Hippocampal formation (tissue), 2 donors: ENCODE results near the gene CLEC11A.

ENCODE experiments used
- DNase-seq, 2 donors: peaks; one replicate each; lab custom pipeline; 2025; lab: John Stamatoyannopoulos, UW

CLEC11A gene, protein sequence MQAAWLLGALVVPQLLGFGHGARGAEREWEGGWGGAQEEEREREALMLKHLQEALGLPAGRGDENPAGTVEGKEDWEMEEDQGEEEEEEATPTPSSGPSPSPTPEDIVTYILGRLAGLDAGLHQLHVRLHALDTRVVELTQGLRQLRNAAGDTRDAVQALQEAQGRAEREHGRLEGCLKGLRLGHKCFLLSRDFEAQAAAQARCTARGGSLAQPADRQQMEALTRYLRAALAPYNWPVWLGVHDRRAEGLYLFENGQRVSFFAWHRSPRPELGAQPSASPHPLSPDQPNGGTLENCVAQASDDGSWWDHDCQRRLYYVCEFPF

DNA sequence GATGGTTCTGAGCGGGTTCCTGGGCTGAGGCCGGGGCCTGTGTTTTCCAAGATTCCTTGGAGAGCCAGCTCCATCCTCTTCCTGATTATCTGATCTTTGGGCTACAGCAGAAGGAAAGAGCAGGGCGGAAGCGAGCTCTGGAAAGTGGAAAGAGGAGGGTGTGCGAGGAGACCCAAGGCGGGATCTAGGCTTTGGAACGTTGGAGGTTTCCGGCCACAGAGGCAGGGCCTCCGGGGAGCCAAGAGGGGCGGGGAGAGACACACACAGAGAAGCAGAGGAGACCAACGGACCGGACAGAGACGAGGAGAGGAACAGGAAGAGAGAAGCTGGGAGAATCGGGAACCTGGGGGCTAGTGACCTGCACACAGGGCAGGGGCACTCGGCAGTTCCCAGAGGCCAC lies at the start of gene CLEC11A:
TSS of gene CLEC11A (plus strand) at position 296 of the 400 bp plus-strand sequence. CDS start 162 bp downstream, outside the sequence.
- no peak for DNase-seq

DNA sequence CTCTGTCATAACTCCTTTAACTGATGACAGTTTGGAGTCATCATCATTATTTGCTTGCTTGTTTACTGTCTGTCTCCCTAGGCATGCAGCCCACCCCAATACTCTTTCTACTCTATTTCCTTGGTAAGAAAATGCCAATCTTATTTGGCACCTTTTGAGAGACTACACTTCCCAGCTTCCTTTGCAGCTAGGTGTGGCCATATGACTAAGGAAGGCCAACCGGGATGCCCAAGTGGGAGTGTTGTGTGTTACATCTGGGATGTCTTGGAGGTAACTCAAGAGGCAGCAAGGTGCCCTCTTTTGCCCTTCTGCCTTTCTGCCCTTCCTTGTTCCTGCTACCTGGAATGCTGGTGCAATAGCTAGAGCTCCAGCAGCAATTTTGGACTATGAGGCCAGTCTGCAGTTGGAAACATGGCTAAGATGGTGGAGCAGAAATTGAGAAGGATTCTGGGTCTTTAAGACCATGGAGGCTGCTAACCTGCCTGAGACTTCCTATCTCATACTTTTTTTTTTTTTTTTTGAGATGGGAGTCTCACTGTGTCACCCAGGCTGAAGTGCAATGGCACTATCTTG lies 46.5 kb upstream of the CLEC11A start:
- no peak for DNase-seq

GRCh38 chr19:50677636-50678035 lies 45.5 kb upstream of the CLEC11A start:
- DNase-seq: no peak

GRCh38 chr19:50678323-50678722 lies 44.8 kb upstream of the CLEC11A start:
- DNase-seq: no peak

DNA sequence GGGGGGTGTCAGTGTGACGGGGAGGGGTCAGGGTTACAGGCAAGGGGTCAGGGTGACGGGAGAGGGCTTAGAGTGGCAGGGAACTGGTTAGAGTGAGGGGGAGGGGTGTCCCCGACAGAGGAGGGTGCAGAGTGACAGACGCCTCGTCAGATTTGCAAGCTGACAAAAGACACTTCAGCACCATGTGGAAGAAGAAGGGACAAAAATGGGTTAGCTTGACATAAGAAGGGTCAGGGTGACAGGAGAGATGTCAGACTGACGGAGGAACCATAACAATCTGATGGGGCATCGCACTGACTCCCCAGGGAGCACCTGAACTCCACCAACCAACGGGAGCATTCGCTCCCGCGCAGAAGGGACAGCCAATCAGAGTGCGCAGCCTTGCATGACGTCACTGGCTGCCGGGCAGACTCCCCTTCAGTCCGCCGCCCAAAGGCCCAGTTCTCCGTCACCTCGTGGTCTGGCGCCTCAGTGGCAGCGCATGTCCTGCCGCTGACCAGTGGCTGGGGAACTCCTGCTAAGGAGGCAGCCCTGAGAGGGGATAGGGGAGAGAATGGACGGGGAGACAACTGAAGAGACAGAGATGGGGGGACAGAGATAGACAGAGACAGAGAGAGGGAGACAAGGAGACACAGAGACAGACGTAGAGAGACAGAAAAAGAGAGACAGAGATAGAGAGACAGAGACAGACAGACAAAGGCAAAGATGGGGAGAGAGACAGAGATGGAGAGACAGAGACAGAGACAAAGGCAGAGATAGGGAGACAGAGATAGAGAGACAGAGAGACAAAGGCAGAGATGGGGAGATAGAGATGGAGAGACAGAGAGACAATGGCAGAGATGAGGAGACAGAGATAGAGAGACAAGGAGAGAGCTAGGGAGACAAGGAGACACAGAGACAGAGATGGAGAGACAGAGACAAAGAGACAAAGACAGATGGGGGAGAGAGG lies 43.7 kb upstream of the CLEC11A start:
- DNase-seq: peak; percentile 12 to 67

DNA sequence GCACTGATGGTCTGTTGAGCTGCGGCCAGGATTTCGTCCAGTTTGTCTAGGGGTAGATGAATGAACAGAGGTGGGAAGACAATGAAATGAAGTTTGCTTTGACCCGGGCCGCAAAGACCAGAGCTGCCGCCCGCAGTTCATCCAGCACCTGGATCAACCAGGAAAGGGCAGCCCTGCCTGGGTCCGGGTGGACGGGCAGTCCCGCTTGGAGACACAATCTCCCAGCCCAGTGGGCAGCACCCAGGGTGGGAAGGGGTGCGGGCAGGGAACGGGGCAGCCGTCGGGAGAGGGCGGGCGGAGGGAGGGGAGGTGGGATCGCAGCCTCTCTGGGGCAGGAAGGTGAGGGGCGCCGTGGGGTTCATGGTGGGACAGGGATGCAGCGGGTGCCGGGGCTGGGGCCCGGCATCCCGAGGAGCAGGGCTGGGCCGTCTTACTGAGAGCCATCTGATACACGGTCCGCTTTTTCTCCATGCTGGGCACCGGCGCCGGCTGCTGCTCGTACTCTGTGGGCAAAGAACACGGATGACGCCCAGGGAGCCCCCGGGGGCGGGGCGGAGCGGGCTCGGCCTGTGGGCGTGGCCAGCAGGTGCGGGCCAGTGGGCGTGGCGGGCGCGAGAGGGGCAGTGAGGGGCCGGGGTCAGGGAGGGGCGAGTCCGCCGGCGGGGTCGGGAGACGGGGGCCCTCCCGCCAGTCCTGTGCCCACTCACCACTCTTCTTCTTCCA lies 36.7 kb upstream of the CLEC11A start:
- DNase-seq: no peak

DNA sequence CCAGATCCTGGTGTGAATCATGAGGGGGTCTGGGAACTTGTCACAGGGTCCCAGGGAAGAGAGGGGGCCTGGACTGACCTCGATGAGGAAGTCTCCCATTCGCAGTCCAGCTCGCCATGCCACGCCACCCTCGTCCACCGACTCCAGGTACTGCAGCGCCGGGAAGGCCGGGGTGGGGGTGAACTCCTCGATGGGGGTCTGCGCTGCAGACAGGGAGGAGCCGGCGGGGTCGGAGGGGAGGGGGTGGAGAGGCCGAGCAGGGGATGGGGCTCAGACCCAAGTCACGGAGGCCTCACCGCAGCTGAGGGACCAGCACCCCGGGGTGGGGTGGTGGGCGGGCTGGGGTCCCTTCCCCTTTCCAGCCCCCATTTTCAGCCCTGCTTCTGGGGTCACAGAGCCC lies 34.4 kb upstream of the CLEC11A start:
- no peak for DNase-seq

GRCh38 chr19:50690439-50690838 lies 32.7 kb upstream of the CLEC11A start:
- no peak for DNase-seq

GRCh38 chr19:50693064-50693975 lies 29.8 kb upstream of the CLEC11A start:
- no peak for DNase-seq

DNA sequence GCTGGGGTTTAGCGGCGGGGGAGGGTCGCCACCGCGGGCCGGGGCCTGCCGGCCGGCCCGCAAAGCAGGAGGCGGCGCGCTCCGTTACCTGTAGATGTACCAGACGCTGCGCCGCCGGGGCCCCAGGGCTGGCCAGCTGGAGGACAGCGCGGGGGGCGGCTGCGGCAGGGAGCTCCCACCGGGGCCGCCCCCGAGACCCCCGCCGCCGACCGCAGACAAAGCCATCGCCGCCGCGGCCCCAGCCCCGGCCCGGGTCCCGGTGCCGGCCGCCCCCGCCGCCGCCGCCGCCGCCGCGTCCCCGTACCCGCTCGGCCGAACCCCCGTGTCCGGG lies 28.4 kb upstream of the CLEC11A start:
- DNase-seq: no peak

DNA sequence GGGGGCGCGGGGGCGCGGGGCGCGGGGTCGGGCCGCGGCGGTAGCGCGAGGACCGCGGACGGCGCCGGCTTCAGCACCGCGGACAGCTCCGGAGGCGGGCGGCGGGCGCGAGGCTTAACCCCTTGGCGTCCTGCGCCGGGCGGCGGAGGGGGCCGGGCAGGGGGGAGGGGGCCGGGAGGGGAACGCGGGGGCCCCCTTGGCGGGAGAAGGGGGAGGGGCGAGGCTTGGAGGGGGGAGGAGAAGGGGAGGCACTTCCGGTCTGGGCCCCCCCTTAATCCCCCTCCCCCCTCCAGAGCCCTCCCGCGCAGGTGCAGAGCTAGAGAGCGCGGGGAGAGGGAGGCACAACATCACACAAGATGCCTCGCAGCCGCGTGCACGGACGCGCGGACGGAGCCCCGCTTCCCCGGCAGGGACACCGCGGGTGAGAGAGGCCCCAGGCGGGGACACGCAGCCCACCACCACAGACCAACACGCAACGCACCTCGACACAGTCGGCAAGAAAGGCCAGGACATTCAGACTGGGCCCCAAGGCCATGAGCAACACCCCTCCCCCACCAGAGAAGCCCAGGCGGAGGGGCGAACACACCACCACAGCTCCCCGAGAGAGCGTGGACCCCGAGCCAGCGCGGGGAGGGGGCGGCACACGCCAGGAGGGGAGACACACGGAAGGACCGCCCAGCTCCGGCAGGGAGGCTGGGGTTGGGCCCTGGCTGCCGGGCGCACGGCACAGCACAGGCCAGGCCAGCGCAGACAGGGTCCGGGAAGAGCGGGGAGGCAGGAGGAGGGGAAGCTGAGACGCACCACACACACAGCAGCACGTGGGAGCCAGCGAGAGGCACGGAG lies 27.7 kb upstream of the CLEC11A start:
- DNase-seq: peak in 1 of 2 donors; percentile 2

DNA sequence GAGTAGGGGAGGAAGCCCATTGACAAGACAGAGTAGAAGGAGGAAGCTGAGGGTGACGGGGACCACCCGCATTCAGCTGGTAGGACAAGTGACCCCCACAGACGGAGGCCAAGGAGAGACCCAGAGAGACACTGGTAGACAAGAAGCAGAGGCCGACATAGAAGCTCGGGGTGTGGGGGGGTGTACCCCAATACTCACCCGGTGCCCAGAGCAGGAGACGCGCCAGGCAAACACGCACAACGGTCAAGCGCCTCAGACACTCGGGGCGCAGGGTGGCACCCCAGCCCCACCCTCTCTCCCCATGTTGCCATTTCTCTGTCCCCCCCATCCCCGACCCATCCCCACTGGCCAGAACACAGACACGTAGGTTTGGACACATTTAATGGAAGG lies 27.1 kb upstream of the CLEC11A start:
- no peak for DNase-seq

DNA sequence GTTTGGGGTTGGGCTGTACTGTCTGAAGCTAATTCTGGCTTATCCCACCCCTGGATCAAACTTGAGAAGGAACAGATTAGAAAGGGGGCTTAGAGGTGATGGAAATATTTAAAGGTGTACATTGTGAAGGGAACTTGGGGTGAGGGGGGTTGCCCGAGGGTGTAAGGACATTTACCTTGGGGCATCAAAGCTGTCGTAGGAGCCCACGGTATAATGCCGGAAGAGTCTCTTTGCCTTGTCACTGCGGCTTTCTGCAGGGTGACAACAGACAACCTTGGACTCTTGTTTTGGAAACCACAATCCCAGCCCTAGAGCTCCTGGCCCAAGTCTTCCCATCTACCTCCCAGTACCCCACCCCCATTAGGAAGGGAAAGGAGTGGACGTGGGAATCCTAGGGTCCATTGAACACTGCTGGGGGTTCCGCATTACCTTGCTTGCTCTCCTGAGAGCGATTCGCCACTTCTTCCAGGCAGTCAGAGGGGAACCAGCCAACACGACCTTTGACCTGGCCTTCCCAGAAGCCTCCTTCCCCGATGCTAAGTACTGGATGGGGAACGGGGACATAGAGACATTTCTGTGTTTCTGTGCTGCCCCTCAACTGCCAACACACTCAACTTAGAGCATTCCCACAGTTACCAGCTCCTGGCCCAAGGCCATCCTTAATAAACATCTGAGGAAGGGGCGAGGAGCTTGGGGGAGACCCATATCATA lies 25.6 kb upstream of the CLEC11A start:
- no peak for DNase-seq

DNA sequence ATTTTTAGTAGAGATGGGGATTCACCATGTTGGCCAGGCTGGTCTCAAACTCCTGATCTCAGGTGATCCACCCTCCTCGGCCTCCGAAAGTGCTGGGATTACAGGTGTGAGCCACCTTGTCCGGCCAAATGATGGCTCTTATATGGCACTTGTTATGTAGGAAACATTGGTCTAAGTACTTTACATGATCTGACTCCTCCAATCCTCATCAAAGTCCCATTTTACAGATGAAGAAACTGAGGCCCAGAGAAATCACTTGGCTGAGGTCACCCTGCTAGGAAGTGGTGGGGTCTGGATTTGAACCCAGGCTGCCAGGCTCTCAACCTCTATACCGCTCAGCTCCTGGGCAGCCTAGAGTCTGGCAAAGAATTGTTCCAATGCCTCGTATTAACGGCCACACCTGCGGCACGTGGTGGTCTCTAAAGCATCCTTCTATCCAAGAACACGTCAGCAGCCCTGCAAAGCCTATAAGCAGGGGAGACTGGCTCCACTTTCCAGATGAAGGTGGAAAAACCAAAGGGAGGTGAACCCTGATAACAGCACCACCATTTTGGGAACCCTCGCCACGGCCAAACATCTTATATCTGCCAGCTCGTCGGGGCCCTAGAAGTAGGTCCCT lies 21.7 kb upstream of the CLEC11A start:
- no peak for DNase-seq

DNA sequence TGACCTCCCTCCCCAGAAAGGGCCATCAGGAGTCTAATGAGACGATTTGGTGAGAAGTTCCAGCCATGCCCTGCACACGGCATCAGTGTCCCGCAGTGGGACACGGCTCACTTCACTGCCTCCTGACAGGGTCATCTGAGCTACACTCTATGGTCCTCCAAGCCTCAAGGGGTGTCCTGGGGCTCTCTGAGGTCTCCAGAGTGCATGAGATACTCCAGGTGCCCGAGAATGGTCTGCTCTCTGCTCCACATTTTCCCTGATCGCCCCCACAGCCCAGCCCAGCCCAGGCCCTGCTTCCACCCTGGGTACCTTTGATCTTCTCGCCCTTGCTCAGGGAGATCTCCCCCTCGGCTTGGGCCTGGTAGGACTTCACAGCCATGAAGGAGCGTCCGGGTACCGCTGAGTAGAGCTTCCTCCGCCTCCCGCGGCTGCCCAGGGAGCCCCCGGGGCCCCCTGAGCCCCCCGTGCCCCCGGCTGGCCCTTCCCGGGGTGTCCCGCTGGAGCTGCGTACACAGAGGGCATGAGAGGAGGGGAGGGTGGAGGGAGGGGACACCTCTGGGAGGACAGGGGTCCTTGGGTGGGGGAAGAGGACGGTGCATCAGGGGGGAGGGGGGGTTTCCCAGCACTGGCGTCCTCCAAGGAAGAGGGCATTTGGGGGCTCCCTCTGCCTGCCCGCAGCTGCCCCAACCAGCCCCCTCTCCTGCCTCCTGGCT lies 20.9 kb upstream of the CLEC11A start:
- DNase-seq: no peak

DNA sequence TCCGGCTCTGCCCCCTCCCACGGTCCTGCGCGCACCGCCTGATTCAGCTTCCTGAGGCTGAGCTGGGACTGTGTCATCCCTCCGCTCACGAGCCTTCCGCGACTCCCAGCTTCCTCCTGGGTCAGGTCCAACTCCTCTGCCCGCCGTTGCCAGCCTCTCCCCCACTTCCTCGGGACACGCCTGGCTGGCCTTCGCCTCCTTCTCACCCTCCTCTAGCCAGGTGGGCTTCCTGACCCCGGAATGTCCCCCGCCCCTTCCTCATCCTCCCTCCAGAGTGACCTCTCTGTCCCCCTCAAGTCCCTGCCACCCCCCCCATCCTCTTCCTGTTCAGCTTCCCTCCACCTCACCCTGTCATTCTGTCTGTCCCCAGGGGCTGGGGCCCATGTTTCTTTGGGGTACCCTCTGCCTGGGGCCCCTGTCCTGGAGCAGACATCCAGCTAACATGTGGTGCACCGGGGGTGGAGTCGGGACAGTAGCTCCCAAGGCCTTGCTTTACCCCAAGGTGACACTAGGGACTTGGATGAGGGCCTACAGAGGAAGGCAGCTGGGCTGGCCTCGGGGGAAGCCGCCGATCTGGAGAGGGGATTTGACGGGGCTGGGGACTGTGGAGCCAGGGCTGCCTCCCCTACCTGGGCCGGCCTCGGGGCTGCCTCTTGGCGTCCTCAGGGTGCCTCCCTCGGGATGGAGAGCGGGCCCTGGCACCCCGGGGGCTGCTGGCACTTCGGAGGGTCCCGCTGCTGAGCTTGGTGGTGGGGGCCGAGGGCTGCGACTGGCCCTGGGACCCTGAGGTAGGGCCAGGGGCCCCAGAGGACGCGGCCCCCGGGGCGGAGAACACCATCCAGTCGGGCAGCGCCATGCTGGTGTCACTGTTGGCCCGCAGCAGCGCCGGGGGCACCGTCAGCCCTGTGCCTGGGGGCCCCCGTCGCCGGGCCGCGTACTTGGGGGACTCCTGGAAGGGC lies 20.0 kb upstream of the CLEC11A start:
- DNase-seq: no peak
